ENCODE data around the gene CELSR1.

The CELSR1 gene

DNA sequence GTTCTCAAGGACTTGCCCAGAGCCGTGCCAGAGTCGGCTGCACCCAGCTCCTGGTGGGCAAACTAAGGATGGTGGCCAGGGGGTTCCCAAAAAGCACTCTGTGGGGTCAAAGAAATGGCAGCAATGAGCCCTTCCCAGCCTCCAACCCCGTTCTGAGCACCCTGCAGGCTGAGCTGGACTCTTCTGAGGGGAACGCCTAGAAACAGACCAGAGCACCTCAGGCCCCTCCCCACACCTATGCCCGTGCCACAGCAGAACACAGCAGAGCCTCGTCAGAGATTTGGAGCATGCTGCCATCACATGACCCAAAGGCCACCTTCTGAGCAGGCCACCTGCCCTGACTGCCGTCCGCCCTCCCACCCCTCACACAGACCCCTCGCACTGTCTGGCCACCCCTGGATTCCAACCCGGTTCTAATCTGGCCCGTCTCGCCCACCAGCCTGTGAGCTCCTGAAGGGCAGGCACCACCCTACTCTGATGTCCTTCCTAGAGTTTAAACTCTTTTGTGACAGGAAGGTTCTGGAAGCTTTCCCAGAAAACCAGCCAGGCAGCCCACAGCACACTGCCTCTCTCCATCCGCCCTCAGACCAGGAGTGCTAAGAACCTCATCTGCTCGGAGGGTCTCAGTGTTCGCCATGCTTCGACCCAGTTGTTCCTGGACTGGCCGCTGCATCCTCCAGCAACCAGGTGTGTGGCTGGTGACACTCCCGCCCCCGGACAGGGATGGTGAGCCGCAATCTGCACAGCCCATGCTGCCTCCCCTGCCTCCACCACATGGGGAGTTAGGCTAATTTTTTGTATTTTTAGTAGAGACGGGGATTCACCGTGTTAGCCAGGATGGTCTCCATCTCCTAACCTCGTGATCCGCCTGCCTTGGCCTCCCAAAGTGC is 97.6 kb downstream of the CELSR1 start:
- FAIRE-seq = no peak

GRCh38 chr22:46439111-46439510 is 98.3 kb downstream of the CELSR1 start:
- FAIRE-seq = no peak

DNA sequence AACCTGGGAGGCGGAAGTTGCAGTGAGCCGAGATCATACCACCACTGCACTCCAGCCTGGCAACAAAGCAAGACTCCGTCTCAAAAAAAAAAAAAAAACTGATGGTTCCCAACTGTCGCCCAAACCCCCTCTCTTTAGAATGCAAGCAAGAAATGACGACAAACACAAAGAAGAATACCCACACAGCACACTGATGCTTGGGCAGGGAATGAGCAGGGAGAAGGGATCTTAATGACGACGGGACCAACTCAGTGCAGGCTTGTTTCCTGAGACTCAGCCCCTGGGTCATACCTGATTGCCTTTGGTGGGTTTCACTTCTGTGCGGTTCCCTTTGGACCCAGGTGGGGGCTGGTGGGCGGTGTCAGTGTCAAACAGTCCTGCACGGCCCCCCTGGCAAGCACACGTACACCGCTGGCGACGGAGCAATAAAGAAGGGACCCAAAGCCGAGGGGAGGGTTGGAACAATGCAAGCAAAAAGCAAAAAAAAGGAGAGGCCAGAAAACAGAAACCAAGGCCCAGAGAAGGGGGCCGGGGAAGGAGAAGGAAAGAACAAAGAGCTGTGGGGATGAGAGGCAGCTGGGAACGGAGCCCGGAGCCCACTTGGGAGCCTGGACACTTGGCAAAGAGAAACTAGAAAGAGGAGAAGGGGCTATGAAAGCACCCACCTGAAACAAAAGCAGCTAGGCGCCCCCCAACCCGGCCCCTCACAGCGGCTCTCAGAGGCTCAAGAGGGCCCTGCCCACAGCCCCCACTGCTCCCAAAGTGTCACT is 99.6 kb downstream of the CELSR1 start:
- no peak for FAIRE-seq

- no peak for FAIRE-seq
Measured at GRCh38 chr22:46436595-46437175, 100.7 kb downstream of the CELSR1 start.

GRCh38 chr22:46433318-46433717 is 104.1 kb downstream of the CELSR1 start:
- no peak for FAIRE-seq

GRCh38 chr22:46432164-46433068 is 105.0 kb downstream of the CELSR1 start:
- FAIRE-seq = no peak

DNA sequence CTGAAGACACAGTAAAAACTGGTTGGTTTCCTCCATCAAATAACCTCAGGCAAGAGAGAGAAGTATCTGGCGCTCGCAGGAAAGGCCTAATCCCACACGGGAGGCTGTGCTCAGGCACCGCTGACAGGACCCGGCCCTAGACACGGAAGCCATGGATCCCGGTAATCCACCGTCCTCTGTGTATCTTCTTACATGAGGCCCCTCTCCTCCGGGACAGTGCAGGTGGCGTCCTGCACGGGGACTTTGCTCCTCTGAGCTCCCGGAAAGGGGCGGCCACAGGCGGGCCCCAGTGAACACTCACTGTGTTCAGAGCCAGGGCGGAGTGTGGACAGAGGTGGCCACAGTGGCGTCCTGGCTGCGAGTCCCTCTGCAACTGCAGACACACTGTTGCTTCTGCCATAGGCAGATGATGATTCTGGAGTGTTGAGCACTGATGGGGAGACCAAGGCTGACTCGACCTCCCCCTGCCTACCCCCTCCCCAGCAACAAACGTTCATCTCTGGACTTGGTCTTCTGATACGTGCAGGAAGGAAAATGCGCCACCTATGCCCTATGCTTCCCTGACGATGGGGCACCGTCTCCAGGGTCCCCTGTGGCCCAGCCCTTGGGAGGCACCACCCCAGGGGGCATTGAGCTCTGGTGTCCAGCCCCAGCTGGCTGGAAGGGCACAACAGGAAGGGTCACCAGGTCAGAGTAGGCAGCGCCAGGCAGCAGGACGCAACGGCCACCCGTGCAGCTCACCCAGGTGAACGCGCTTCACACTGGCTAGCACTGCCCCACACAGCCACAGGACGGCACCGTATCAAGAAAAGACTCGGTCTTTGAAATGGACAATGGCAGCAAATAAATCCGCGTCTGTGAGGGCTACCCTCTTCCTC is 106.2 kb downstream of the CELSR1 start:
- FAIRE-seq = no peak

- FAIRE-seq = no peak
Measured at GRCh38 chr22:46429325-46429853, 108.0 kb downstream of the CELSR1 start.

GRCh38 chr22:46428602-46429324 is 108.7 kb downstream of the CELSR1 start:
- no peak for FAIRE-seq

- no peak for FAIRE-seq
Measured at GRCh38 chr22:46428171-46428570, 109.2 kb downstream of the CELSR1 start.

DNA sequence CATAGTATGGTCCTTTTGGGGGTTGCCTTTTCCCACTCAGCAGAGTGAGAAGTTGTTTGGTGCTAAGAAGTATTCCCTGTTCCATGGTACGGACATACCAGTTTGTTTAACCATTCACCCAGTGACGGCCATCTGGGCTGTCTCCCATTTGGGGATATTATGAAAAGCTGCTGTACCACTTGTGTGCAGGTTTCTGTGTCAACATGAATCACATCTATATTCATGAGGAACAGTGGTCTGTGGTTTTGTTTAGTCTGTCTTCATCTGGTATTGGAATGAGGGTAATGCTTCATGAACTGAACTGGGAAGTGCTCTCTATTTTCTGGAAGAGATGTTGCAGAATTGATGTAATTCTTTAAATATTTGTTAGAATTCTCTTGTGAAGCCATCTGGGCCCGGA is 112.4 kb downstream of the CELSR1 start:
- FAIRE-seq = no peak

DNA sequence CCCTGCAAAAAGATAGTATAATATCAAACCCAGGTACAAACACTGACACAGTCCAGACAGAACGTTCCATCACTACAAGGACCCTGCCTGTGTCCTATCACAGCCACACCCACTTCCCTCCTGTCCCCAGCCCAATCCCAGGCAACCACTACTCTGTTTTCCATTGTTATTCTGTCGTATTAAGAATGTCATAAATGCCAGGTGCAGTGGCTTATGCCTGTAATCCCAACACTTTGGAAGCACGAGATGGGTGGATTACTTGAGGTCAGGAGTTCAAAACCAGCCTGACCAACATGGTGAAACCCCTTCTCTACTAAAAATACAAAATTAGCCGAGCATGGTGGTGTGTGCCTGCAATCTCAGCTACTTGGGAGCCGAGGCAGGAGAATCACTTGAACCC is 112.9 kb downstream of the CELSR1 start:
- FAIRE-seq = no peak

DNA sequence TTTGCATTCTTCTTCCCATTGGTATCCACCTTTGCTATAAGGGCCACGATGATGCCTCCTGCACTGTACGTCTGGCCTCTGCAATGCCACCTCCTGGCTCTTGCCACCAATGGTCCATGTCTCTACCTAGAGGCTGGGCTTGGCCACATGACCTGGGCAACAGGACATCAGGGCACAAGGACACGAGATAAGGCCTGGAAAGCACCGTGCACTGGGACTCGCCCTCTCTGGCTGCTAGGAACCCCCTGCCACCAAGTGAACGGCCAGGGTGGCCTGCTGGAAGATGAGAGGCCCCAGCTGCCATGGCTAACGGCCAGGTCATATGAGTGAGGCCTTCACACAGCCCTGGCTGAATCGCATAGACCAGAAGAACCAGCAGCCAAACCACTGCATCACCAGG is 114.5 kb downstream of the CELSR1 start:
- FAIRE-seq = no peak

DNA sequence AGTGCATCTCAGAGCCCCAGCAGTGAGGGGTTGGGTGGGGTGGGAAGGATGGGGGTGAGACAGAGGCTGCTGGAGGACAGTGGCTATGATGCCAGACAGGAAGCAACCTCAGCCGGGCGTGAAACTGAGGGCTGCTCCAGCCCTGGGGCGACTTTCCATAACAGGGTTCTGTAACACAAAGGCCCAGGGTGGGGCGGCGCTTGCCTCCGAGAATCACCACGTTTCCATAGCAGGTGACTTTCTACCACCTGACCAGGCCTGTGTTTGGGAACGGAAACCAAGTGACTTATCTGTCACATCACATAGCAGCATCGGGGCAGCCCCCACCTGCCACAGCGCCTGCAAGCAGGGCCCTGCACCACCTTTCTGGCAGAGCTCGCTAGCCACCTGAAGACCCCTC is 116.2 kb downstream of the CELSR1 start:
- FAIRE-seq = no peak

DNA sequence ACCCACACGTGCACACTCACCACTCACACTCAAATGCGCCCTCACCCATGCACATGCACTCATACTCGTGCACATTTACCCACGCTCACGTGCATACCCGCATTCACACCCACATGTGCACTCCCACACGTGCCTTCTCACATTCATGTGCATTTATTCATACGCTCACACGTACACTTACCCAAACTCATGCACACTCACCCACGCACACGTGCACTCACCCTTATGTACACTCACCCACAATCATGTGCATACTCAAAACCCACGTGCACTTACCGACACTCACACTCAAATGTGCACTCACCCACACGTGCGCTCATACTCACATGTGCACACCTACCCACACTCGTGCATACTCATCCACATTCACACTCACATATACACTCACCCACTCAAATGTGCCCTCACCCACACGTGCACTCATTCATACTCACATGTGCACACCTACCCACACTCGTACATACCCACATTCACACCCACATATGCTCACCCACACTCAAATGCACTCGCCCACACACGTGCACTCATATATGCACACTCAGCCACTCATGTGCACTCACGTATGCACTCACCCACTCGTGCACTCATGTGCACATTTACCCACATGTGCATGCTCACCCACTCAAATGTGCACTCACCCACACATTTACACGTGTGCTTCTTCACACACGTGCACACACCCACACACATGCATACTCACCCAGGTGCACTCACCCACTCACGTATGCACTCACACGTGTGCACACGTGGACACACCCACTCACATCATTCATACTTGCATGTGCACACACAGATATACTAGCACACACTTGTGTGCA is 117.5 kb downstream of the CELSR1 start:
- no peak for FAIRE-seq

- FAIRE-seq = no peak
Measured at GRCh38 chr22:46418827-46419226, 118.6 kb downstream of the CELSR1 start.

DNA sequence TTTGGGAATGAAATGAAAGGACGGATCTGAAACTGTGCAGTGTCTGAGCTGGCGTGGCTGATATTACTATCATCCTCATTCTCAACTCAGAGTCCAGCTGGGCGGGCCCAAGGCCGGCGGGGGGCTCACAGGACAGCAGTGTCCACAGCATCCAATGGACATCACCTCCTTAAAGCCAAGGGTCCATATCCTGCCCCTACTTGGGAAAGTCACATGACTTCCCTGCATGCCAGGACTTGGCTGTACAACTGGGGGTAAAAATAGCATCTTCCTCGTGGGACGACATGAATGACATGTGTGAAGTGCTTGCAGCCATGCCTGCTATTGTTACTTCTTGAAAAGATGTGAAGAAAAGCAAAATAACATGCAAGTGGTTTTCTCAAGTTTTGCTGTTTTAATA is 119.7 kb downstream of the CELSR1 start:
- FAIRE-seq = no peak

DNA sequence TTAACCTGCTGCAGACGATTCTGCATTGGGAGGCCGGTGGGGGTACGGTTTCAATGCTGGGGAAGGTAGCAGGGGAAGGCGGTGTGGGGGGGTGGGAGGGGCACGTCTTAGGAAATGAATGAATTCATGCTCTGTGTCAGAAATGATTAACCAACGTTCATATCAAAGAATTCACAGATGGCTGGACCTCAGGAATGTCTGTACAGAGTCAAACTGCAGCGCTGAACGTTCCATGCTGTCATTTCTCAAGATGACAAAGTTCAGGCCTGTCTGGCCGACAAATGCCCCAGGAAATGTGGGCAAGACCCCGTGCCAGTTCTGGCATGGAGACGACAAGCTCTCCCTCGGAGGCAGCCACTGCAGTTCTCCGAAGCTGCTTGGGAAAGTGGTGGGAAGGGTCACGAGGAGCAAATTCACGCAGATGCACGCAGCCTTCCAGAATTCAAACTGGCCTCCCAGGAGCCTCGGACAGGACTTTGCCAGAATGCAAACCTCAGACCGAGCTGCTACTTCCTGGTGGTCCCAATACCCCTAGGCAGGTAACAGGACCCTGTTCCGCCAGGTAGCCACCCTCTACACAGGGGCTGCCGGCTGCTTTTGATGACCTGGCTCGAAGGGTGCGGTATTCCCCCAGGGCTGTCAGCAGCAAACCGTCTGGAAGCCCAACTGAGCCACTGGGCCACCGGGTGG is 120.4 kb downstream of the CELSR1 start:
- no peak for FAIRE-seq

DNA sequence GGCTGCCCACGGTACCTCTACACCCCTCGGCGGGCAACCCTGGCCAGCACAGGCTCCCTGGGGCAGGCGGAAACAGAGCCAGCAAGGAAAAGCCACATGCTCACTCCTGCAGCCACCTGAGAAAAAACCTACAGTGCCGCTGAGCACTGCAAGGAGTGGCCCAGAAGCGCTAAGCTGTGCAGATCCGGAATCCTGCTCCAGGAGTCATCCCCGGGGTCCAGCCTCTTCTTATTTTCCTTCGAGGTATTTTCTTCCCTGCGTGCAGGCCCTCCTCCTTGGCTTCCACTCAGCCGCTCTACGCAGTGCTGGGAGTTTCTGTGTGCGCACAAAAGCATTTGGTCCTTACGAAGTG is 120.9 kb downstream of the CELSR1 start:
- no peak for FAIRE-seq

All from endometrium (tissue), 2 donors.